GM12872 (cell line): ENCODE data around the gene NXN.
A peak's percentile ranks its signal among the peaks of the same experiment; 100 is the strongest.

ENCODE experiments used
- TF ChIP-seq, protein P1 (sequence below): IDR thresholded peaks from 3 replicates; pipeline ENCODE4 v1.5.1; 2011; ENCODE audit warnings: low read depth, mild to moderate bottlenecking, low read length, moderate library complexity; ENCODE audit not compliant: insufficient read depth

The NXN gene

DNA sequence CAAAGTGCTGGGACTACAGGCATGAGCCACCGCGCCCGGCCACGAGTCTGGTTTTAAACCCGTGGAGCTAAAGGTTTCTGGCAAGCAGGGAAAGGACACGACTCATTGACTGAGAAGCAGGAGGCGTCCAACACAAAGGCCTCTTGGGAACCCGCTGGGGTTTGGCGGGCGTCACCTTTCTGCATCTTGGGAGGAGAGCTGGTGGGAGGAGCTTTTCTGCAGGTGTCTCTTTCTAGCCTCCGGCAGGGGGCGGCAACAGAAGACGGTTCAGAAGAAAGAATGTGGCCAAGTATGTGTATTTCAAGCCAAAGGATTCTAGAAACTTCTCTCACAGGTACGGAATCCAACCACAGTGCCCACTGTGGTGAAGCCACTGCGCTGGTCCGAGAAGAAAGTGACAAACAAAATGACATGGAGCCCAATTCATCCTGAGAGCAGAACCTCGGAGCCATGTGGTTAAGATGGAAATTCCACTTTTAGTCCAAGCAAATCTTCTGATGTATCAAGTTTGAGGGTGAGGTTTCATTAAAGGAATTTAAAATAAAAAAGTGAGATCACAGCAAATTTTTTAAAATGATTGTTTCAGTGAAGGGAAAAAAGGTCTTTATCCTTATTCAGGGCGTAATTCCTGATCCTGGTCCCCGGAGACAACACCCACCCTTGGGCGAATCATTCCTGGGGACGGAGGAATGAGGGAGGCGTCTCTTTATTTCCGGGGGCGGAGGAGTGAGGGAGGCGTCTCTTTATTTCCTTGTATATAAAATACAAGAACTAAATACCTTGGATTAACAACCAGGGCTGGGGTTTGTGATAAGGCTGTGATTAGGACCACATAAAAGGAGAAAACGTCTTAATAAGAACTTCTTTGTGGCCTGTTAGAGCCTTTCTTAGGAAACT lies 99.8 kb downstream of the NXN start:
- TF ChIP-seq, protein P1, sequence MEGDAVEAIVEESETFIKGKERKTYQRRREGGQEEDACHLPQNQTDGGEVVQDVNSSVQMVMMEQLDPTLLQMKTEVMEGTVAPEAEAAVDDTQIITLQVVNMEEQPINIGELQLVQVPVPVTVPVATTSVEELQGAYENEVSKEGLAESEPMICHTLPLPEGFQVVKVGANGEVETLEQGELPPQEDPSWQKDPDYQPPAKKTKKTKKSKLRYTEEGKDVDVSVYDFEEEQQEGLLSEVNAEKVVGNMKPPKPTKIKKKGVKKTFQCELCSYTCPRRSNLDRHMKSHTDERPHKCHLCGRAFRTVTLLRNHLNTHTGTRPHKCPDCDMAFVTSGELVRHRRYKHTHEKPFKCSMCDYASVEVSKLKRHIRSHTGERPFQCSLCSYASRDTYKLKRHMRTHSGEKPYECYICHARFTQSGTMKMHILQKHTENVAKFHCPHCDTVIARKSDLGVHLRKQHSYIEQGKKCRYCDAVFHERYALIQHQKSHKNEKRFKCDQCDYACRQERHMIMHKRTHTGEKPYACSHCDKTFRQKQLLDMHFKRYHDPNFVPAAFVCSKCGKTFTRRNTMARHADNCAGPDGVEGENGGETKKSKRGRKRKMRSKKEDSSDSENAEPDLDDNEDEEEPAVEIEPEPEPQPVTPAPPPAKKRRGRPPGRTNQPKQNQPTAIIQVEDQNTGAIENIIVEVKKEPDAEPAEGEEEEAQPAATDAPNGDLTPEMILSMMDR, result peak; percentile 58

DNA sequence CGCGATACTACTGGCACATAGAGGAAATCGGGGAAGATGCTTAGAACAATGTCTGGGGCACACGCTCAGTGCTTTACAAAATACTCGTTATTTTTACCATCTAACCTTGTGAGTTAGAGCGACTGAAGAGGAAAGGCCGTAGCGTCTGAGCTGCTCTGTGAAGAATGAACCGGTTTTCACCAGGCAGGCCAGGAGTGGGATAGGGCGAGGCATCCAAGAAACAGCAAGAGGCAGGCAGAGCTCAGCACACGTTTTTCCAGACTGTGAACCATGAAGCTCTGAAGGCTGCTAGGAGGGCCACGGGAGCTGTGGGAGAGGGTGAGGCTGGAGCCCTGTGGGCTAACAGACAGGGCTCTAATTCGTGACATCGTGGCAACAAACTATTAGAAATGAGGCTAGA lies 101.9 kb downstream of the NXN start:
- TF ChIP-seq, protein P1, result no peak

GRCh38 chr17:876272-876671 lies 103.3 kb downstream of the NXN start:
- TF ChIP-seq, protein P1, result no peak

DNA sequence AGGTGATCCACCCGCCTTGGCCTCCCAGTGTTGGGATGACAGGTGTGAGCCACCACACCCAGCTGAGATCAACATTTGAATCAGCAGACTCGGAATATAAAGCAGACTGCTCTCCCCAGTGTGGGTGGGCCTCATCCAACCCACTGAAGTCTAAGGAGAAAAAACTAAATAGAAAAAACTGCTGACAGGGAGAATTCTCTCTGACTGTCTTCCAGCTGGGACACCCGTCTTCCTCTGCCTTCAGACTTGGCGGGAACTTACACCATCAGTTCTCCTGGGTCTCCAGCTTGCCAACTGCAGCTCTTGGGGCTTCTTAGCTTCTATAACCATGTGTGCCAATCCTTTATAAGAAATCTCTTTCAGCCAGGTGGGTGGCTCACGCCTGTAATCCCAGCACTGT lies 106.7 kb downstream of the NXN start:
- TF ChIP-seq, protein P1, result no peak

DNA sequence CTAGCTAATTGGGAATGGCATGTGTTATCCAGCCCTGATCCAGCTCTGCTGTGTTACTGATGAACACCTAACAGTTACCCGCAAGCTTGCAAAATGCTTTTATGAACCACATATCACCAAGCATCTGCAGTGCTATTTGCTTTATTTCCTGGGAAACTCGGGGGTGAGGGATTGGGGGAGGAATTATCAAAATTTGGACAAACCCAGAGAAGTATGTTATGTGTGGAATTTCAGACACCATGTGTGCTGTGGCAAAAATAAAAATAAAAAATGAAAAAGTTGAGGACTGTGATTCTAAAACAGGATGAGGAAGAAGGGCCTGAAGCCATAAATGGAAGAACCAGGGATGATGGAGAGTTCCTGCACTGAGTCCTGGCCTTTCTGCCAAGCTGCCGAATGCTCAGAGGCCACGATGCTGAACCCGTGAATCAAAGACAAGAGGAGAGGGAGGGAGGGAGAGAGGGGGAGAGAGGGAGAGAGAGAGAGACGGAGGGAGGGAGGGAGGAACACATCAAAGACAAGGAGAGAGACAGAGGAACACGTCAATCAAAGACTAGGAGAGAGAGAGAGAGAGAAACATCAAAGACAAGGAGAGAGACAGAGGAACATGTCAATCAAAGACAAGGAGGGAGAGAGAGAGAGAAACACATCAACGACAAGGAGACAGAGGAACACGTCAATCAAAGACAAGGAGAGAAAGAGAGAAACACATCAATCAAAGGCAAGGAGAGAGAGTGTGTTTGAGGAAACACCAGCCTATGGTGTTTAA lies 107.6 kb downstream of the NXN start:
- TF ChIP-seq, protein P1, result no peak

DNA sequence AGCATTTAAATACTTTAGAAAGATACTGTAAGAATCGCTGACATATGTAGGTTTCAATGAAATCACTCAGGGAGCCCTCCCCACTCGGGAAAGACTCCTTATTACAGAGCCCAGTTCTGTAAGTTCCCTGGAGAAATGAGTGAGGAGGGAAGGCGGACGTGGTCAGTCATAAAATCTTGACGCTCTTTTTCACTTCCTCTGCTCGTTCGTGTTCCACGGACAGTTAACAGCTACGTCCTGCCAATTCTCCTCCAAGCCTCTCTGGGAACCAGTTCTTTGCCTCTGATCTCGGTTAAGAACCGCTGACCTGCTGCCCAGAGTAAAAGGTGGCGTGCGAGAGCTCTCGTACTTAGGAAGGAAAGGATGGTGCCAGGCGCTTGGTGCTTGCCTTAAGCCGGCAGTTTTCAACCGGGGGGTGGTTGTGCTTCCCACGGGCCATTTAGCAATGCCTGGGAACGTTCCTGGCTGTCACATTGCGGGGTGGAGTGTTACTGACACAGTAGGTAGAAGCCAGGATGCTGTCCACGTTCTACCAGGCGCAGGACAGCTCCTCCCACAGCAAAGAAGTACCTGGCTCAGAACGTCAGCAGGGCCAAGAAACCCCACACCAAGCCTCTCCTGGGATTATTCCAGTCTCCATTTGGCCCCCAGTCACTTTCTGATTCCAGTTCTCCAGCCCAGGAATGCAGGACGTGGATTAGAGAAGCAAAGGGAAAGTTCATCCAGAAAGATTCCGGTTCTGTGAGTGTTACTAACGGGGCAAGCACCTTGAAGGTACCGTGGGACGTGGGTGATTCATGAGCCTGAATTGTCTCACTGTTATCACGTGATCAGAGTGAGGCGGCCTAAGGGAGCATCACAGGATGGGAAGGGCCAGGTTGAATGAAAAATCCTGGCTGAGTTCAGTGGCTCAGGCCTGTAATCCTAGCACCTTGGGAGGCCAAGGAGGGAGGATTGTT lies 109.7 kb downstream of the NXN start:
- TF ChIP-seq, protein P1, result no peak
